Prostate gland (tissue), 2 donors: ENCODE measurements around the gene SEPTIN2.

Experiments
- CTCF ChIP-seq, 4 experiments: fragments of 200-600 bp in 2 of 4; fragments of 450-650 bp in 2 of 4; sonication (generic) in 2 of 4; IDR thresholded peaks; 1 replicate in 3 of 4; 2 replicates in 1 of 4; pipeline ENCODE4 v1.5.1; 2016 to 2019; ENCODE audit warnings: antibody characterized with exemption in 4 of 4, mild to moderate bottlenecking in 2 of 4, moderate library complexity in 2 of 4
- POLR2A ChIP-seq: fragments of 450-650 bp; IDR thresholded peaks from one replicate; pipeline ENCODE4 v1.6.1; 2016; ENCODE audit warnings: antibody characterized with exemption, mild to moderate bottlenecking
- POLR2AphosphoS5 ChIP-seq: sonication (generic); formaldehyde crosslinking; IDR thresholded peaks from one replicate; pipeline ENCODE4 v1.6.1; 2017; ENCODE audit warnings: antibody characterized with exemption

GRCh38 chr2:241349941-241350340, 34.2 kb downstream of the SEPTIN2 start:
- TF ChIP-seq CTCF (IDR thresholded peaks at IDR 0.05): no peak
- no peak for TF ChIP-seq POLR2A
- TF ChIP-seq POLR2AphosphoS5: no peak
